ENCODE results near the gene PPFIA1.

- TF ChIP-seq CTCF (IDR thresholded peaks at IDR 0.05) (no peak), POLR2A (IDR thresholded peaks at IDR 0.05) (peak; percentile 39 to 48)
Observed at GRCh38 chr11:70399681-70400112, 129.2 kb downstream of the PPFIA1 start.

All from uterus (tissue), 2 donors.